ENCODE results near the gene IFNLR1.

Gene IFNLR1

GRCh38 chr1:24126672-24127023, 60.4 kb downstream of the IFNLR1 start:
- in situ Hi-C loops (cut with MboI; ENCODE audit: low sequenced_read_pairs), result no loop called here

DNA sequence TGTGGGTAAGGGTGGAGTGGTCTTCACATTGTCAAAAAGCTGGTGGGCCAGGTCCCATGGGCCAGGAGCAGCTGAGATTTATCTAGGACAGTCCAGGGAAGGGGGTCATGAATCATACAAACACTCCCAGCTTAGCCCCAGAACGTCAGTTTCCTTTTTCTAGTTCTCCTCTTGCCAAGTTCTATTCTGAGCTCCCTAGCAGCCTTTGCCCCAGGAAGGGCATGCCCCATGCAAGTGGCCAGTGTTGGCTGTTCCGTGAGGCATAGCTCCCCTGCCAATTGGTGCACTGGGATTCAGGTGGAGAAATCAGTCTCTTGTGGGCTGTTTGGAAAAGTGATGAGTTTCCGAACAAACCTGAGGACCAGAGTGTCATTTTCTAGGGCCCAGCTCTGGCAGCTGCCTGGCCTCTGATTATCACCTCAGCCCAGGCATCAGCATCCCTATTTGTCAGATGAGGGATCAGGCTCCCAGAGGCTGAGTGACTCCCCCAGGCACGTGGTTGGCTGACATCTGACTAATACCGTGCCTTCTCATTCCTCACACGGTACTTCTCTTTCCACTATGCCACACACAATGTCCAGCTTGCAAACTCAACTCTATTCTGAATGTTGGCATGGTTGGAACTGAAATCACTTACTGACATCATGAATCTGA, 60.9 kb downstream of the IFNLR1 start:
- in situ Hi-C loops (cut with MboI; ENCODE audit: low sequenced_read_pairs), result no loop called here

DNA sequence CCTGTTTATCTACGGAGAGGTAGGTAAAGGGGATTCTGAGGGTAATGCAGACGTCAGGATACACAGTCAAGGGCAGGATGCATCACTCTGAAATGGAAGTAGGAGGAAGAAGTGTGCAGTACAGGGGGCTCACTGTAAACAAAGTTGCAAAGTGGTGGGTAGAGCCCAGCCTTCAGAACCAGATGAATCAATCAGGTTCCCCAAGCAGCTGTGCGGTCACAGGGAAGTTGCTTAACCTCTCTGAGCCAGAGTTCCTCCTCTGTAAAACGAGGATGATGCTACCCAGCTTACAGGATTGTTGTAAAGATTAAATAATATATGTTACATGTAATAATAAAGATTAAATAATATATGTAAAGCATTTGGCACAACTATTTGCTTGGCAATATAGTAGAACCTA, 61.6 kb downstream of the IFNLR1 start:
- in situ Hi-C loops (cut with MboI; ENCODE audit: low sequenced_read_pairs), result no loop called here

GRCh38 chr1:24124980-24125379, 62.1 kb downstream of the IFNLR1 start:
- in situ Hi-C loops (cut with MboI; ENCODE audit: low sequenced_read_pairs), result no loop called here

DNA sequence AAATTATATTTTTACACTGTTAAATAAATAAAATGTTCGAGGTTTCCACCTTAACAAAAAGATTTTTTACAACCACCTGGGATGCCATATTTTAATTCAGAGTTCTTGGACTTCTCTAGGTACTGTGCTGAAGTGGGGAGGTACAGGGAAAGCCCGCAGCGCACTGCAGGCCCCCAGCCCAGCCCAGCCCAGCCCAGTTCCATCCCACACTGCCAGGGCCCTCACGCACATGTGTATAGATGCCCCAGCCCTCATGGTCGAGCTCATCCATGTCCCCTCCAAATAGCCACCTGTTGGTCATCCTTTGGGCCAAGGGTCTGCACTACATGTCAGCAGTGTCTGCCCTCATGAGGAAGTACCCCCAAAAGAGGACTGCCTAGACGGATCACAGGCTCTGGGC, 63.5 kb downstream of the IFNLR1 start:
- in situ Hi-C loops (cut with MboI; ENCODE audit: low sequenced_read_pairs), result no loop called here

DNA sequence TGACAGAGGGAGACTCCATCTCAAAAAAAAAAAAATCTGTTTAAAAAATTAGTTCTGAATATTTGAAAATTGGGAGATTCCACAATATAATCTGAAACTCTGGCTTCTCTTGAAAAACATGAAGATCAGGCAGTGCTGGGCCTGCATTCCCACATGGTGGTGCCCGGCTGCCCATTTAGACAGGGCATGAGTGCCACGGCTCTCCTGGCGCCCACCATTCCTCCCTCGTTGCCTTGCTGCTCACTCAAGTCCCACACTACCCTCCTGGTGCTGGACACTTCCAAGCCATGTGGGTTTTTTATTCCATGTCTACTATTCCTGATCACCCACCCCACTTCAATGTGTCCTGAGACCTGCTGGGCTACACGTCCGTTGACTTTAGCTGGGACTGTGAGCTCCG, 64.3 kb downstream of the IFNLR1 start:
- in situ Hi-C loops (cut with MboI; ENCODE audit: low sequenced_read_pairs), result no loop called here

GRCh38 chr1:24121406-24121805, 65.7 kb downstream of the IFNLR1 start:
- in situ Hi-C loops (cut with MboI; ENCODE audit: low sequenced_read_pairs), result no loop called here

DNA sequence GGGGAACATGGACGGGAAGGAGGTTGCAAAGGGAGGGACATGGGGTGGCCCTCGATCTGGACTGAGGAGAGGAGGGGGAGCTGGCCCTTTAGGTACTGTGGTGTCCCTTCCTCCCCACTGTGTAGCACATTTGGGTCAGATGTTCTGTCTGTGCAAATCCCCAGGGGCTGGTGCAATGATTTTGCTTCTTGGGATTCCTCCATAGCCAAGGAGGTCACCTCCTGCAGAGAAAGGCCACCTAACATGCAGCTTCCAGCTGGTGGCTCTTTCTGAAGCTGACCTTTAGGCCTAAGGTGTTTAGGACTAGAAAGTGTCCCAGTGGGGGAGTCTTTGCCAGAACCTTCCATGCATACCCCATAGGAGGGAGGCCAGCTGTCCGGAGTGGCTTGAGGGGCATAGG, 66.1 kb downstream of the IFNLR1 start:
- in situ Hi-C loops (cut with MboI; ENCODE audit: low sequenced_read_pairs), result no loop called here

- in situ Hi-C loops (cut with MboI; ENCODE audit: low sequenced_read_pairs), result no loop called here
These were observed 67.0 kb downstream of the IFNLR1 start for GRCh38 chr1:24119859-24120756.

DNA sequence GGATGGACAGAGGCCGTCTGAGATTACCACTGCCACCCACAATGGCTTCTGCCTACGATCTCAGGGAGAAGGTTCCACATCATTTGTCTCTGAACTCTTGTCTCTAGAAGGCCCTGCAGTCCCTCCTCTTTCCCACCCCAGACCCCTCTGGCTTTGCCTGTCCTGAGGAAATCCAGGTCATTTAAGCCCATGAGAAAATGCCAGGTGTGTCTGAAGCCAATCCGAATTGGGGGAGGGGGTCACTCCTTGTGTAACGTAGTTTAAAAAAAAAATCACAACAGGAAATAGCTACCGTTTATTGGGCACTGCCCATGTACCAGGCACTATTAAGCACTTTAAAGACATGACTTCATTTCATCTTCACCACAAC, 67.6 kb downstream of the IFNLR1 start:
- in situ Hi-C loops (cut with MboI; ENCODE audit: low sequenced_read_pairs), result no loop called here

GRCh38 chr1:24118410-24119242, 68.5 kb downstream of the IFNLR1 start:
- in situ Hi-C loops (cut with MboI; ENCODE audit: low sequenced_read_pairs), result no loop called here

DNA sequence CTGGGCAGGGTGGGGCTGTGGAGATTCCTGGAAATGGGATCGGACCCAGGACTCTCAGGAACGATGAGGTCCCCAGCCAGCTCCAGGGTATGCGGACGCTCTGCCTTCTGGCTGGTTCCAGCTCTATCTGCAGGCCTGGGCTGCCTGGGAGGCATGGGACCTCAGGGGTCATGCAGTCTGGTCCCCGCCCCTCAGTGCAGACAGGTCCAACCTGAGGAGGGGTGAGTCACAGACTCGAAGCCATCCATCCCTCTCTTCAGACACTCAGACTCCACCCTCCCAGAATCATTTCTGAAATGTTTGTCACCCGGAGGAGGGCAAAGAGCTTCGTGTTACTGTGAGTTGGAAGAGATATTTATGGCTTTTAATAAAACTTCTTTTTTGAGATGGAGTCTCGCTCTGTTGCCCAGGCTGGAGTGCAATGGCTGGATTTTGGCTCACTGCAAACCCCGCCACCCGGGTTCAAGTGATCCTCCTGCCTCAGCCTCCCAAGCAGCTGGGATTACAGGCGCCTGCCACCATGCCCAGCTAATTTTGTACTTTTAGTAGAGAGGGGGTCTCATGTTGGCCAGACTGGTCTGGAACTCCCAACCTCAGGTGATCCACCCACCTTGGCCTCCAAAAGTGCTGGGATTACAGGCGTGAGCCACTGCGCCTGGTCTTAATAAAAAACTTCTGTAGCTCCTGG, 69.2 kb downstream of the IFNLR1 start:
- in situ Hi-C loops (cut with MboI; ENCODE audit: low sequenced_read_pairs), result no loop called here

- in situ Hi-C loops (cut with MboI; ENCODE audit: low sequenced_read_pairs), result no loop called here
These were observed 70.0 kb downstream of the IFNLR1 start for GRCh38 chr1:24117132-24117531.

DNA sequence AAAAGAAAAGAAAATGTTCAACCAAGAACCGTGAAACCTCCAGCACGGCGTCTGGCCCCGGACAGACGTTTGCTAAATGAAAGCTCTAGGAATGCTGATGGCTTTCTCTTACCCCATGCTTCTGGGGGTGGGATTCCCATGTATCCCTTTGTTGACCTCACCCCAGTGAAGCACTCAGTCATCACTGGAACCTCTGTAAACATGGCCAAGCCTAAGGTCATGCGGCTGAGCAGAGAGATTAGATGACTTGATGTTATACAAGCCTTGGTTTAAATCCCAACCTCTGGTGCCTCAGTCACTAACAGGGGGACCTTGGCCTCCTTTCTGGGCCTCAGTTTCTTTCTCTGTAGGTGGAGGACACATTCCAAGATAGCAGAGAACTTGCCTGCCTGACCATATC, 72.3 kb downstream of the IFNLR1 start:
- in situ Hi-C loops (cut with MboI; ENCODE audit: low sequenced_read_pairs), result no loop called here

GRCh38 chr1:24113641-24114033, 73.5 kb downstream of the IFNLR1 start:
- in situ Hi-C loops (cut with MboI; ENCODE audit: low sequenced_read_pairs), result no loop called here

DNA sequence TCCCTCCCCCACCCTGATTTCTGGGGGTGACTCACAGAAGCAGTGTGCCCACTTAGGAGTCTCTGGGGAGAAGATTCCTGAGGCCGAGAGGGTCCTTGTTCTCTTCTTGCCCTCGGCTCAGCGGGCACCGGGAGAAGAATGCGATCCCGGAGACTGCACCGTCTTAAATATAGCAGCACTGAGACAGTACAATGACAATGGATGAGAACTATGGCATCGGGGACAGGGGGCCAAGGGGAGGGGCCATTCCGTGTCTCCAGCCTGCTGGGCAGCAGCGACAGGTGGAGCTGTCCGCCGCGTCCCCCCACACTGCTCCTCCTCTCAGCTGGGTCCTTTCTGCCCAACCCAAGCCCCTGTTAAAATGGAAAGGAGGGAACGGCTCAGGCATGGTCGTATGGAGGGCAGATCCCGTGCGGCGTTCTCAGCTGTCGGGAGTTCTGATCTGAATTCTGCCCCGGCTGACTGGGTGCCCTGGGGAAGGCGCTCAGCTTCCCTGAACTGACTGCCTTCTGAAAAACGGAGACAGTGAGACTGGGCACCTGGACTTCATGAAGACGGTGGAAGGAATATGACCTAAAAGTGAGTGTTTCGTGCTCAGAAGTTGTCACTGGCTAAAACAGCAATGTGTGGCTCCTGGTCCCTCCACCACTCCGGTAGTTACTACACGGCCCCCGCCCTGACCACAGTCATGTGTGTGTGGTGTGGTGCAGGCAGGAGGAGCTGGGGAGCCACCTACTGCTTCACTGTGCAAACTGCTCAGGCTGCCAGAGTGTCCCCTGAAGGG, 74.9 kb downstream of the IFNLR1 start, which contains the start of gene MYOM3:
Gene MYOM3, minus strand, starts transcription at position 140 of the 784 bp plus-strand sequence. CDS start 3,499 bp downstream, outside the sequence.
- in situ Hi-C loops (cut with MboI; ENCODE audit: low sequenced_read_pairs), result no loop called here

- in situ Hi-C loops (cut with MboI; ENCODE audit: low sequenced_read_pairs), result no loop called here
These were observed 75.7 kb downstream of the IFNLR1 start for GRCh38 chr1:24111262-24111995.

- in situ Hi-C loops (cut with MboI; ENCODE audit: low sequenced_read_pairs), result no loop called here
These were observed 76.3 kb downstream of the IFNLR1 start for GRCh38 chr1:24110642-24111261.

Measured in HL-60/S4 (cell line).